GM18526 (cell line): ENCODE measurements around the gene NSFL1C.

Experiments used
- POLR2A ChIP-seq: IDR thresholded peaks from 3 replicates; pipeline ENCODE4 v1.6.1; 2011; ENCODE audit not compliant: insufficient read length; ENCODE audit errors: extremely low read depth

The NSFL1C gene

GRCh38 chr20:1466211-1467081 is at the start of gene NSFL1C:
Gene NSFL1C (minus strand): TSS chr20:1466849. CDS start chr20:1466824, 25 bp downstream.
- peak; percentile 79 for TF ChIP-seq POLR2A

- TF ChIP-seq POLR2A: no peak
Observed at GRCh38 chr20:1513801-1514200, 47.2 kb upstream of the NSFL1C start.

GRCh38 chr20:1509237-1509636 is 42.6 kb upstream of the NSFL1C start:
- TF ChIP-seq POLR2A: no peak

GRCh38 chr20:1508574-1508973 is 41.9 kb upstream of the NSFL1C start:
- no peak for TF ChIP-seq POLR2A

GRCh38 chr20:1507276-1507675 is 40.6 kb upstream of the NSFL1C start:
- no peak for TF ChIP-seq POLR2A

- TF ChIP-seq POLR2A: no peak
Observed at GRCh38 chr20:1505871-1506270, 39.2 kb upstream of the NSFL1C start.

- no peak for TF ChIP-seq POLR2A
Observed at GRCh38 chr20:1505361-1505760, 38.7 kb upstream of the NSFL1C start.

- no peak for TF ChIP-seq POLR2A
Observed at GRCh38 chr20:1503564-1504227, 37.0 kb upstream of the NSFL1C start.

GRCh38 chr20:1500496-1500895 is 33.8 kb upstream of the NSFL1C start:
- no peak for TF ChIP-seq POLR2A

GRCh38 chr20:1499528-1500420 is 33.1 kb upstream of the NSFL1C start:
- TF ChIP-seq POLR2A: no peak

- TF ChIP-seq POLR2A: no peak
Observed at GRCh38 chr20:1496930-1497329, 30.3 kb upstream of the NSFL1C start.

- TF ChIP-seq POLR2A: no peak
Observed at GRCh38 chr20:1494436-1494835, 27.8 kb upstream of the NSFL1C start.

- TF ChIP-seq POLR2A: no peak
Observed at GRCh38 chr20:1493536-1493935, 26.9 kb upstream of the NSFL1C start.

GRCh38 chr20:1491860-1492642 is 25.4 kb upstream of the NSFL1C start:
- no peak for TF ChIP-seq POLR2A

- TF ChIP-seq POLR2A: no peak
Observed at GRCh38 chr20:1491281-1491840, 24.7 kb upstream of the NSFL1C start, which contains the start of gene SIRPB2. Gene SIRPB2 (minus strand): TSS chr20:1491420. CDS start chr20:1491359, 61 bp downstream.
